ENCODE results near the gene NRXN3.

NRXN3 gene

GRCh38 chr14:79680087-79680486 lies 1509.9 kb downstream of the NRXN3 start:
- no peak for DNase-seq

DNA sequence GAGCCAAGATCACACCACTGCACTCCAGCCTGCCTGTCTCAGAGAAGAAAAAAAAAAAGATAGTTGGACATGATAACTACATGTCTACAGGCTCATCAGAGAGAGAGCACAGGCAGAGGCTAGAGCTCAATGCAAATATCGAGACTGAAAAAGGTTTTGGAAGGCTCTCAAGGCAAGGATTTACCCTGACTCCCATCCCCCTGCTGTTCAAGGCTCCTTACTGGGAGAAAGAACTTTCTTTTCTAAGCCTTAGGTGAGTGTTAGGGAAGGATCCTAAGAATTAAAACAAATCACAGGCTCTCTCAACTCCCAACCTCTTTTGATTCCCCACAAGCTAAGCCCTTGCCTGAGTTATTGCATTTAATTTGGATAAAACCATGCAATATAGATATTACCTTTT lies 1516.0 kb downstream of the NRXN3 start:
- DNase-seq, result no peak

- no peak for DNase-seq
Observed at GRCh38 chr14:79690960-79691359, 1520.8 kb downstream of the NRXN3 start.

- no peak for DNase-seq
Observed at GRCh38 chr14:79693935-79694334, 1523.8 kb downstream of the NRXN3 start.

DNA sequence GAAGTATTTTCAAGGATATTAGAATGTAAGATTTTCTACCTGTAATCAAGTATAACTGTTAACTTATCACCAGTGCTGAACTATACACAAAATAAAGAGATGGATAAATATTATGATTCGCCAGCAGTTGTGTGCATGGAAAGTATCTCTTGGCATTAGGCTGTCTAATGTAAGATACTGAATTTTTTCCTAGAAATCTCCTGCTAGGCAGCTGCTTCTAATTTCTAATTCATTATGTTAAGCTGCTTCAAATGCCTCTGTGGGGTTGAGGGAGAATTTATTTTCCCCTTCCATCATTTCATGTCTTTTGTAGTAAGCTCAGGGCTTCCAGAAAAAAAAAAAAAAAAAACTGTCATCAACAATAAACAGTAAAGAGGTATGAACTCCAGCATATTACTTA lies 1525.1 kb downstream of the NRXN3 start:
- no peak for DNase-seq

DNA sequence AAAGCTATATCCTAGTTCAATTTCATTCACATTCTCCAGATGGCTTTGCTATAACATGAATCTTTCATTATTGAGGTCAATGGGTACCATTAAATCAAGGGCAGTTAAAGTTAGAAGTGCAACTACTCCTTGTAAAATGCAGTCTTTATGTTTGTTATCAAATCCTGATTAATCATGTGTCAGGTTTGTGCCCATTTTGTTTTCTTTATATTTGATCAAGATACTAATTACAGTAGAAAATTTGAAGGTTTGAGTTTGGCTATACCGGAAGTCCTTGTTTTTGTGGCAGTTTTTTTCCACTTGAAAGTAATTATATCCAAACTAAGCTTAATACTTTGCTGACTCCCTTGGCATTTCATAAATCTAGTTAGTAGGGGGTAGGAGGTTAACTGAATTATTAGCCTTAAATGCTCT lies 1528.1 kb downstream of the NRXN3 start:
- no peak for DNase-seq

DNA sequence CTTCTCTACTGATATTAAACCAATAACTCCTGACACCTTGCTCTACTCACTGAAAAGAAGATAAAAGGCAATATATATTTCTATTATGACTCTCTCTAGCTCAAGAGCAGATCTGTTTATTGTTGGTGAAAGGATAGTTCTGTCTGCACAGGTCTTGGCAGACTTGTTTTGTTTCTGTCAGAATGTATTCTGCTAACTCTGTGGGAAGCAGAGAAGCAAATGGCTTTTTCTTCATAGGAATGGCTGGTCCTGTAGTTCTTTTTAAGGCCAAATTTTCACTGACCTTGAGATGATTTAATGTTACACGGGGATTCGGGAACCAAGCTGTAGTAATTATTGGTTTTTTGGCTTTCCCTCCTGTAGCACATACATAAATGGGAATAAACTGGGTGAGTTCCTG lies 1529.0 kb downstream of the NRXN3 start:
- DNase-seq, result no peak

DNA sequence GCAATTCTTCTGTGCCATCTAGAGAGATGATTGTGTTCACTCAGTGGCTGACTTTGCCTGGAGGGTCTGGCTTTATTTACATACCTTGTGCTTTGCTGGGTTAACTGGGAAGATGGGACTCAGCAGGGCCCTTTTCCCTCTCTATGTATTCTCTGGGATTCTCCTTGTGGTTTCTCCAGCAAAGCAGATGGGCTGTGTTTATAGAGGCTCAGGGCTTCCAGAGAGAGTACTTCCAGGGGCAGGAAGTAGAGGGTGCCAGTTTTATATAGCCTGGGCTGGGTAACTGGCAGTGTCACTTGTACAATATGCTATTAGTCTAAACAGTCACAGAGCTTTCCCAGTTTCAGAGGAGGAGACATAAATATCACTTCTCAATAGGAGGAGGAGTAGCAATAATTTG lies 1531.2 kb downstream of the NRXN3 start:
- no peak for DNase-seq

GRCh38 chr14:79702197-79702596 lies 1532.0 kb downstream of the NRXN3 start:
- DNase-seq, result no peak

- DNase-seq, result no peak
Observed at GRCh38 chr14:79703209-79703608, 1533.0 kb downstream of the NRXN3 start.

DNA sequence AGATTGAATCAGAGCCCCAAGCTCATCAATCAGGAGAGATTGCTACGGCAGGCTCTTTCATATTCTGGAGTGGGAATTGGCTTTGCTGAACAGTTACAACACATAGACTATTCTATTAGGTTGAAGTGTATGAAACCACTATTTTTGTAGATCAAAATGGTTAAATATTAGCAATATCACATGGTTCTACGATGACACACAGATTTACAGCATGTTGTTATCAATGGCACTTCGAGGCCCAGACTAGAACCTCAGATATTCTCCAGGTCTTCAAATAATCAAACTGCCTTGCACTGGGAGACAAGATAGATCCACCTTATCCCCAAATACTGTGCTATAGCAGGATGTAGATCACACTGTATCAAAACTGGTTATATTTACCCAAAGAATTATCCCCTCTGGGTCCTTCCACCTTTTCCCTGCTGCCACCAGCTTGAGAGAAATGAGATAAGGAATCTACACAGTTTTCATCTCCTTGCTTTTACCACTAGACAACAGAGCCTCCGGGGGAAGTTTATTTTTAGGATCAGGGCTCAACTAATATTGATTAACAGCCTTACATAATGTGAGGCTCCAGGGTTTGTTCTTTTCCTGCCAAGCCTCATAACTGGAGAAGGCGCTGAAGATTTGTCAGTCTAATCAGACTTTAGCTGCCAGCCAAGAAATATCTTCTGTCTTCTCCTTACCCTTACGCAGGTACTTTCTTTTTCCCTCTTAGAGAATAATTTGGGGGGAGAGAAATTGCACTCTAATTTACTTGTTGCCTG lies 1534.1 kb downstream of the NRXN3 start:
- DNase-seq, result no peak

DNA sequence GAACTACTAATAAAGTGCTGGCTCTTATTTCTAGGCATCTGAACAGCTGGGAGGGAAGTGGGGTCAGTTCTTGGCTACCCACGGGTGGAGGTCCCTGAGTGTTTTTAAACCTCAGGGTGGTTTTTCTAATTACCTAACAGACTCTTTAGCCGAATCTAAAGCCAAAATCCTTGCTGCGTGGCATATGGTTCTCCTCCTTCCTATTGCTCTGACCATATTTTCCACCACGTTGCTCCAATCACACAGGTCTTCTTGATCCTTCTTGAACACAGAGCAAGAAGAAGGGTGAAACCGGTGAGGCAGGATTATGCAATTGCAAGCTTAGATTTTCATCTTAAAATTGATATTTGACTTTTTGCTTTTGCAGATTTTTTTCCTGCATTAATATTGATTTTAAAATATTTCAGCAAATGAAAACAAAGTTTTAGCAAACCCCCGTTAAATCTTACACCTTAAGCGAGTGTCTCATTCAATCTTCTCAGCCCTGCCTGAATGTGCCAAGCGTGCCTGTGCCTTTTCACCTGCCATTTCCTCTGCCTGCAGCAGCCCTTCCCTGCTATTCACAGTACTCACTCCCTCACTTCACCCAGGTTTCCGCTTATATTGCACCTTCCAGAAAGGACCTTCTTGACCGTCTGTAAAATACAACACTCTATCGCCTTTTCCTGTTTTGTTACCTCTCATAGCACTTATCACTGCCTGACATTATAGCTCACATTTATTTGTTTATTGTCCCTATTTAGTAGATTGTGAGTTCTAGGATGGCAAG lies 1535.1 kb downstream of the NRXN3 start:
- no peak for DNase-seq

GRCh38 chr14:79706382-79706781 lies 1536.2 kb downstream of the NRXN3 start:
- no peak for DNase-seq

- no peak for DNase-seq
Observed at GRCh38 chr14:79708426-79709388, 1538.5 kb downstream of the NRXN3 start.

GRCh38 chr14:79709573-79709972 lies 1539.4 kb downstream of the NRXN3 start:
- no peak for DNase-seq

DNA sequence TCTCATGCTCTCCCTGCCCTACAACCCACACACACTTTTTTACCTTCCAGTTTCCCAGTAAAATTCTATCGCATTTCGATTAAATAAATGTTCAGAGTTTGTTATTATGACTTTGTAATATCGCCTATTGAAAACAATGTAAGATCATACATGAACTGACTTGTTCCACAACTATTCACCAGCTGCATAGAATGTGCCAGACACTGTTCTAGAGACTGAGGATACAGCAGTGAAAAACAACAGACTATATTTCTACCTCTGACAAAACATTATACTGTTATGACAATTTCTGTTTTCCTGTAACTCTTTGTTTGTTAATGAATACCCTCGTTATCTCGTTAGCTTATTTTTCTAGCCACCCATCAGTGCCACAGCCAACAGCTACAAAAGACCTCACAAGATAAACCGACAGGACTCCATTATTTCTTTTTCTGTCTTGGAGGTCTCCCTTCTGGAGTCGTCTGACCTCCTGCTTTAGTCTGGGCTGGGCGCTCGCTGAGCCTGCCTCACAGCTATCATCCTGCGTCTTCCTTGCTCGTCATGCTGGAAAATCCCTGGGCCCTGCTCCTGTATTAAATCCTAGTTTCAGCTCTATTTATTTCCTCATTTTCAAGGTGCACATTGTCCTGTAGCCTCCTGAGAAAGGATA lies 1542.3 kb downstream of the NRXN3 start:
- no peak for DNase-seq

DNA sequence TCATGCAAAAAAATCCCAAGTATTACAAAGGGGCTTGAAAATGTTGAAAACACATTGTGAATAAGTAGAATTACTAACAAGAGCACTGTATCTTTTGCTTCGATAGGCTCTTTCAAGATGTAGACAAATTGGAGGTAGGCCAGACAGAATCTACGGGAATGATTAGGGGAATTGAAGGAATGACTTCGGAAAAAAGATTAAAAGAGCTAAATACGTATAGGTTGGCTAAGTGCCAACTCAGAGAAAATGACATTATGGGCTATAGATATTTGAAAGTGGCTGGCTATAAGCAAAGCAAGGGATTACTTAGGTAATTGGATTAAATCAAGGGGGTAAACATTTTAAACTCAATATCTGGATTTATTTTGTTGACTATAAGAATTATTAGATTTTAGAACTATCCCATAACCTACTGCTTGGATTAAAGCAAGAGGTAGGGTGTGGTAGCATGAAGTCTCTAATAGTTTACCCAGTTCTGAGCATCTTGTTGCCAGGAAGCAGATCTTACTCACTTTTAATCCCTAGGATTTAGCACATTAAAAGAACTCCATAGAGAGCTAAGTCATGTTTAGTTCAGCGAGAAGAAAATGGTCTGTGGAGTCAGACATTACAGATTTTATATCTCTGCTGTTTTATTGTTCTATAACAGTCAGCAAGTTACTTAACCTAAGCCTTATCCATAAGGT lies 1551.4 kb downstream of the NRXN3 start:
- no peak for DNase-seq

GRCh38 chr14:79724934-79725717 lies 1555.0 kb downstream of the NRXN3 start:
- no peak for DNase-seq

GRCh38 chr14:79727900-79728299 lies 1557.7 kb downstream of the NRXN3 start:
- no peak for DNase-seq

DNA sequence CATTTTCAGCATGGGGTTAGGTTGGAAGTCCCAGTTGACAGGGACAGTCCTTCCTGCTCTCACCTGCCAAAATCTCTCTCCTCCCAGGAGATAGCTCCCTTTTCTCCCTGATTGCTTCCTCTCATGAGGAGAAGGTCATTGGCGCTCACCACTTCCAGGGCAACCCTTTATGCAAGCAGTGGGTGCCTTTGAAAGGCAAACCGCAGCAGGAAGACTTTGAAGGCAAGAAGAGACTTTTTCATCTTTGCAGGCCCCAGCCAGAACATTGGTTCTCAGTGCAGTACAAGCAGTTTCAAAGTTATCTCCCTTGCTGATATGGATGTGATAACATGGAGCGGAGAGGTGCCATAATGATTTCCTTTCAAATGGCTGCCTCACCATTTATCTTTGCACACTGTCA lies 1558.2 kb downstream of the NRXN3 start:
- DNase-seq, result no peak

- DNase-seq, result no peak
Observed at GRCh38 chr14:79729731-79730130, 1559.6 kb downstream of the NRXN3 start.

Data from stimulated activated CD4-positive, alpha-beta T cell treated with anti-CD3 and anti-CD28 coated beads, Interleukin-4, amount 100 ng/mL, for 24 hours (primary cell).